OCI-LY1 (cell line): Measurements from ENCODE around the gene ZNF804A.

Source experiments
- H2AFZ ChIP-seq: fragments of 200-600 bp; sonication (generic), shearing (Covaris generic); 2 replicates; pipeline ENCODE4 v1.6.0; 2014; ENCODE audit warnings: antibody characterized with exemption, mild to moderate bottlenecking, low read length
- H3F3A ChIP-seq: fragments of 200-600 bp; sonication (generic), shearing (Covaris generic); 2 replicates; pipeline ENCODE4 v1.6.0; 2014; ENCODE audit warnings: mild to moderate bottlenecking, antibody characterized with exemption, low read length, moderate library complexity; ENCODE audit not compliant: insufficient read depth
- H3K27ac ChIP-seq: fragments of 200-600 bp; sonication (generic); 2 replicates; pipeline ENCODE4 v1.5.1; 2014; ENCODE audit warnings: low read length, mixed run types, mild to moderate bottlenecking, low read depth; ENCODE audit not compliant: poor library complexity, severe bottlenecking
- H3K27me3 ChIP-seq: fragments of 200-600 bp; sonication (generic); 2 replicates; pipeline ENCODE4 v1.6.0; 2014; ENCODE audit warnings: antibody characterized with exemption, mild to moderate bottlenecking, low read length, moderate library complexity; ENCODE audit not compliant: insufficient read depth
- H3K36me3 ChIP-seq: fragments of 200-600 bp; sonication (generic); 2 replicates; pipeline ENCODE4 v1.6.1; 2014; ENCODE audit warnings: mild to moderate bottlenecking, antibody characterized with exemption, low read length, moderate library complexity, mixed read lengths; ENCODE audit not compliant: insufficient read depth
- H3K4me1 ChIP-seq: fragments of 200-600 bp; sonication (generic); 2 replicates; pipeline ENCODE4 v1.5.1; 2014; ENCODE audit warnings: mild to moderate bottlenecking, low read length, moderate library complexity; ENCODE audit not compliant: insufficient read depth, severe bottlenecking
- H3K4me2 ChIP-seq: fragments of 200-600 bp; sonication (generic), shearing (Covaris generic); 2 replicates; pipeline ENCODE4 v1.6.1; 2014; ENCODE audit warnings: low read length
- H3K4me3 ChIP-seq: fragments of 200-600 bp; sonication (generic); 2 replicates; pipeline ENCODE4 v1.5.1; 2014; ENCODE audit warnings: low read length, low read depth, mild to moderate bottlenecking, mixed read lengths; ENCODE audit not compliant: poor library complexity, severe bottlenecking
- H3K79me2 ChIP-seq: fragments of 200-600 bp; shearing (Covaris generic); 2 replicates; pipeline ENCODE4 v1.6.1; 2016; ENCODE audit warnings: mixed run types, low read length, mixed read lengths; ENCODE audit not compliant: insufficient read depth
- H3K9ac ChIP-seq: fragments of 200-600 bp; sonication (generic), shearing (Covaris generic); 2 replicates; pipeline ENCODE4 v1.6.1; 2014; ENCODE audit warnings: mild to moderate bottlenecking, low read length, mixed read lengths
- H3K9me2 ChIP-seq: fragments of 200-600 bp; sonication (generic), shearing (Covaris generic); 2 replicates; pipeline ENCODE4 v1.6.1; 2014; ENCODE audit warnings: low read depth, mild to moderate bottlenecking, low read length, mixed read lengths
- H3K9me3 ChIP-seq: fragments of 200-600 bp; shearing (Covaris generic); 2 replicates; pipeline ENCODE4 v1.6.1; 2014; ENCODE audit warnings: low read length, mixed read lengths
- H4K20me1 ChIP-seq: fragments of 200-600 bp; sonication (generic), shearing (Covaris generic); 2 replicates; pipeline ENCODE4 v1.6.0; 2016; ENCODE audit warnings: mild to moderate bottlenecking, low read length; ENCODE audit not compliant: insufficient read depth
- CTCF ChIP-seq: fragments of 200-600 bp; sonication (generic), shearing (Covaris generic); IDR thresholded peaks from 2 replicates; pipeline ENCODE4 v1.5.1; 2017; ENCODE audit warnings: mild to moderate bottlenecking, antibody characterized with exemption, low read length, moderate library complexity, mixed read lengths
- EZH2 ChIP-seq: fragments of 200-600 bp; sonication (generic), shearing (Covaris generic); IDR thresholded peaks from 2 replicates; pipeline ENCODE4 v1.8.0; 2017; ENCODE audit warnings: borderline replicate concordance, mixed run types, mild to moderate bottlenecking, antibody characterized with exemption, low read length, moderate library complexity, mixed read lengths

Gene ZNF804A

GRCh38 chr2:184835398-184835715 lies 237.0 kb downstream of the ZNF804A start:
- H3K79me2 ChIP-seq: peaks cover 23% of the 10 kb centered on the region
- no peak overlapping the region for H2AFZ ChIP-seq
- H3K4me3 ChIP-seq: no peak overlapping the region
- H3F3A ChIP-seq: no peaks in the 10 kb centered on the region
- H3K4me1 ChIP-seq: no peaks in the 10 kb centered on the region
- H3K27me3 ChIP-seq: no peaks in the 10 kb centered on the region
- H3K4me2 ChIP-seq: no peak overlapping the region
- no peaks in the 10 kb centered on the region; the same call in 1 of the 2 replicates for H3K36me3 ChIP-seq
- H3K27ac ChIP-seq: no peak overlapping the region
- H3K9me2 ChIP-seq: no peaks in the 10 kb centered on the region
- TF ChIP-seq CTCF: no peak
- TF ChIP-seq EZH2: no peak
- no peaks in the 10 kb centered on the region for H3K9me3 ChIP-seq
- H4K20me1 ChIP-seq: no peaks in the 10 kb centered on the region
- H3K9ac ChIP-seq: no peak overlapping the region

- peaks cover 18% of the 10 kb centered on the region; the same call in 1 of the 2 replicates for H3K36me3 ChIP-seq
- H3K27me3 ChIP-seq: no peaks in the 10 kb centered on the region
- no peak for TF ChIP-seq CTCF
- no peak for TF ChIP-seq EZH2
- no peaks in the 10 kb centered on the region for H3K4me1 ChIP-seq
- H3K9me3 ChIP-seq: no peaks in the 10 kb centered on the region
- H3K79me2 ChIP-seq: peaks cover 62% of the 10 kb centered on the region
- no peak overlapping the region for H3K9ac ChIP-seq
- H3F3A ChIP-seq: no peaks in the 10 kb centered on the region
- H2AFZ ChIP-seq: no peak overlapping the region
- H3K27ac ChIP-seq: no peak overlapping the region
- H3K9me2 ChIP-seq: no peaks in the 10 kb centered on the region
- no peaks in the 10 kb centered on the region for H4K20me1 ChIP-seq
- no peak overlapping the region for H3K4me2 ChIP-seq
- no peak overlapping the region for H3K4me3 ChIP-seq
These were observed 249.0 kb downstream of the ZNF804A start for GRCh38 chr2:184847331-184847730.

- no peak overlapping the region for H2AFZ ChIP-seq
- no peaks in the 10 kb centered on the region for H3K9me3 ChIP-seq
- no peaks in the 10 kb centered on the region for H3F3A ChIP-seq
- no peaks in the 10 kb centered on the region for H3K9me2 ChIP-seq
- H3K9ac ChIP-seq: no peak overlapping the region
- H3K27ac ChIP-seq: no peak overlapping the region
- no peaks in the 10 kb centered on the region for H3K27me3 ChIP-seq
- H3K4me3 ChIP-seq: no peak overlapping the region
- no peaks in the 10 kb centered on the region for H4K20me1 ChIP-seq
- no peak overlapping the region for H3K4me2 ChIP-seq
- no peaks in the 10 kb centered on the region for H3K4me1 ChIP-seq
- peaks cover 70% of the 10 kb centered on the region for H3K79me2 ChIP-seq
- TF ChIP-seq CTCF: no peak
- TF ChIP-seq EZH2: no peak
- H3K36me3 ChIP-seq: peaks cover 29% of the 10 kb centered on the region
These were observed 251.2 kb downstream of the ZNF804A start for GRCh38 chr2:184849516-184849915.
